ENCODE results near the gene DENND10.

Gene DENND10

GRCh38 chr10:119087271-119087882 lies 16.5 kb upstream of the DENND10 start:
- no peak for ATAC-seq
- TF ChIP-seq PATZ1 (CRISPR knock-in tag; IDR thresholded peaks at IDR 0.05; ENCODE audit: borderline replicate concordance) (no peak), GLIS3 (CRISPR knock-in tag; IDR thresholded peaks at IDR 0.05) (no peak), CSDC2 (CRISPR knock-in tag; IDR thresholded peaks at IDR 0.05) (no peak), RARB (CRISPR knock-in tag; IDR thresholded peaks at IDR 0.05) (no peak), ZFP3 (CRISPR knock-in tag; IDR thresholded peaks at IDR 0.05) (no peak), TSHZ2 (CRISPR knock-in tag; IDR thresholded peaks at IDR 0.05) (no peak), ESRRG (CRISPR knock-in tag; IDR thresholded peaks at IDR 0.05) (no peak), POU6F1 (CRISPR knock-in tag; IDR thresholded peaks at IDR 0.05; ENCODE audit: borderline replicate concordance, low read depth) (no peak), ZFP30 (CRISPR knock-in tag; IDR thresholded peaks at IDR 0.05) (no peak), TOX (CRISPR knock-in tag; IDR thresholded peaks at IDR 0.05; ENCODE audit: borderline replicate concordance) (no peak), BACH2 (CRISPR knock-in tag; IDR thresholded peaks at IDR 0.05; ENCODE audit: borderline replicate concordance) (no peak), SNAI2 (CRISPR knock-in tag; IDR thresholded peaks at IDR 0.05) (no peak), ZNF8 (CRISPR knock-in tag; IDR thresholded peaks at IDR 0.05) (no peak), ISL1 (CRISPR knock-in tag; IDR thresholded peaks at IDR 0.05) (no peak), ZNF565 (CRISPR knock-in tag; conservative IDR thresholded peaks at IDR 0.05; ENCODE audit: low read depth) (no peak), CSRNP3 (CRISPR knock-in tag; IDR thresholded peaks at IDR 0.05) (no peak), PPARA (CRISPR knock-in tag; IDR thresholded peaks at IDR 0.05; ENCODE audit: borderline replicate concordance) (no peak), ARNTL (CRISPR knock-in tag; IDR thresholded peaks at IDR 0.05; ENCODE audit: borderline replicate concordance, low read depth) (no peak), ZNF70 (CRISPR knock-in tag; IDR thresholded peaks at IDR 0.05) (no peak), CREB5 (CRISPR knock-in tag; IDR thresholded peaks at IDR 0.05; ENCODE audit: low read depth) (no peak)

GRCh38 chr10:119090026-119090795 lies 13.7 kb upstream of the DENND10 start:
- ATAC-seq, result no peak
- TF ChIP-seq GLIS3 (CRISPR knock-in tag; IDR thresholded peaks at IDR 0.05) (no peak), ZFP3 (CRISPR knock-in tag; IDR thresholded peaks at IDR 0.05) (no peak), PPARA (CRISPR knock-in tag; IDR thresholded peaks at IDR 0.05; ENCODE audit: borderline replicate concordance) (no peak), TSHZ2 (CRISPR knock-in tag; IDR thresholded peaks at IDR 0.05) (no peak), ARNTL (CRISPR knock-in tag; IDR thresholded peaks at IDR 0.05; ENCODE audit: borderline replicate concordance, low read depth) (no peak)
